Astrocyte (in vitro differentiated cells and primary cell): Measurements from ENCODE around the gene SLC45A3.

Experiments used
- EZH2 ChIP-seq: IDR thresholded peaks from 2 replicates; pipeline ENCODE4 v1.6.1; 2012; ENCODE audit warnings: mild to moderate bottlenecking, low read length, inconsistent platforms; ENCODE audit not compliant: insufficient read depth
- TF ChIP-seq, protein P1 (sequence below): IDR thresholded peaks from 2 replicates; pipeline ENCODE4 v1.5.1; 2011; ENCODE audit warnings: low read depth, mild to moderate bottlenecking, inconsistent platforms, low read length, moderate library complexity; ENCODE audit not compliant: insufficient read depth

DNA sequence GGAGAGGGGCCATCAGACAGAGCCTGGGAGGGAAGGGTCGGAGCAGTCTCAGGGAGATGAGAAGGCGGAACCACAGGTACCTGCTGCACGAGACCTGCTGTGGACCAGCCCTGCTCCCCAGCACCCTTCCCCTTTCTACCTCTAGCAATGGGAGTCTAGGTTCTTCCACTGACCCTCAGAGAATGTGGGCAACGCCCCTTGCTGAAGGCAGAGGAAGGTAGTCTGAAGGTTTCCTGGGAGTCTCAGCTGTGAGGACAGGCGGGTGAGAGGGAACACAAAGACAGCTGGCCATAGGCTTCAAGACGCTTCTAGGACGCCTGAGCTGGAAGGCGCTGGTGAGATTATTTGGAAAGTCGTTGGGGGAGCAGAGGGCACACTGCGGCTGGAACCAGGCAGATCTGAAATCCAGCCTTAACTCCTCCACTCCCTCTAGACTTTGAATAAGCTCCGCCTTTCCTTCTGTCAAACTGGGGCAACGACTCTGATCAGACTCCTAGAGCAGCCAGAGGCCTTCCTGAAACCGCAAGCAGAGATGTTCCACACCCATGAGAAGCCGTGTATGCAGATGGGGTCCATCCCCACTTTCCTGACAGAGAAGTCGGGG, 18.1 kb downstream of the SLC45A3 start:
- no peak for TF ChIP-seq EZH2
- TF ChIP-seq, protein P1, sequence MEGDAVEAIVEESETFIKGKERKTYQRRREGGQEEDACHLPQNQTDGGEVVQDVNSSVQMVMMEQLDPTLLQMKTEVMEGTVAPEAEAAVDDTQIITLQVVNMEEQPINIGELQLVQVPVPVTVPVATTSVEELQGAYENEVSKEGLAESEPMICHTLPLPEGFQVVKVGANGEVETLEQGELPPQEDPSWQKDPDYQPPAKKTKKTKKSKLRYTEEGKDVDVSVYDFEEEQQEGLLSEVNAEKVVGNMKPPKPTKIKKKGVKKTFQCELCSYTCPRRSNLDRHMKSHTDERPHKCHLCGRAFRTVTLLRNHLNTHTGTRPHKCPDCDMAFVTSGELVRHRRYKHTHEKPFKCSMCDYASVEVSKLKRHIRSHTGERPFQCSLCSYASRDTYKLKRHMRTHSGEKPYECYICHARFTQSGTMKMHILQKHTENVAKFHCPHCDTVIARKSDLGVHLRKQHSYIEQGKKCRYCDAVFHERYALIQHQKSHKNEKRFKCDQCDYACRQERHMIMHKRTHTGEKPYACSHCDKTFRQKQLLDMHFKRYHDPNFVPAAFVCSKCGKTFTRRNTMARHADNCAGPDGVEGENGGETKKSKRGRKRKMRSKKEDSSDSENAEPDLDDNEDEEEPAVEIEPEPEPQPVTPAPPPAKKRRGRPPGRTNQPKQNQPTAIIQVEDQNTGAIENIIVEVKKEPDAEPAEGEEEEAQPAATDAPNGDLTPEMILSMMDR = no peak
